Transverse colon (tissue), 4 donors: Measurements from ENCODE around the gene DCHS2. TPM values are rescaled to one million over a fixed set of nuclear protein-coding genes. Genes with fewer than 3 reads are reported as not detected.

Experiments used
- DNase-seq: peaks from one replicate; pipeline ENCODE4 v3.0.0-alpha.2; 2019
- H3K27ac ChIP-seq, 4 donors: fragments of 200-600 bp; sonication (generic); 2 replicates each; pipeline ENCODE4 v1.5.1; 2016 to 2018; ENCODE audit warnings: inconsistent platforms in 4 of 4
- H3K27me3 ChIP-seq: fragments of 200-600 bp; sonication (generic); 2 replicates; pipeline ENCODE4 v1.5.1; 2017; ENCODE audit warnings: inconsistent platforms
- H3K36me3 ChIP-seq, 4 donors: fragments of 200-600 bp; sonication (generic); 2 replicates each; pipeline ENCODE4 v1.5.1; 2017 to 2019; ENCODE audit warnings: inconsistent platforms in 4 of 4
- H3K4me1 ChIP-seq, 4 donors: fragments of 200-600 bp; sonication (generic); 2 replicates each; pipeline ENCODE4 v1.5.1; 2017 to 2020; ENCODE audit warnings: inconsistent platforms in 4 of 4
- H3K4me3 ChIP-seq, 4 donors: fragments of 200-600 bp; sonication (generic); 1 replicate in 1 of 4; 2 replicates in 3 of 4; pipeline versions ENCODE4 v1.5.1 to v1.6.1; 2017 to 2019; ENCODE audit warnings: inconsistent platforms in 4 of 4
- H3K9me3 ChIP-seq, 2 donors: fragments of 200-600 bp; sonication (generic); 2 replicates each; pipeline ENCODE4 v1.5.1; 2017 to 2019; ENCODE audit warnings: inconsistent platforms in 2 of 2
- EP300 ChIP-seq: sonication (generic); formaldehyde crosslinking; IDR thresholded peaks from one replicate; pipeline ENCODE4 v1.6.1; 2017; ENCODE audit warnings: antibody characterized with exemption, low read depth
- POLR2A ChIP-seq: fragments of 450-650 bp; IDR thresholded peaks from one replicate; pipeline ENCODE4 v1.6.1; 2016; ENCODE audit warnings: antibody characterized with exemption, mild to moderate bottlenecking, moderate library complexity
- POLR2AphosphoS5 ChIP-seq, 3 donors: sonication (generic); formaldehyde crosslinking; IDR thresholded peaks; one replicate each; pipeline ENCODE4 v1.6.1; 2016; ENCODE audit warnings: antibody characterized with exemption in 3 of 3
- WGBS, 2 donors: methylation state at CpG; one replicate each; pipeline ENCODE4 v1.1.5; 2018; ENCODE audit warnings: low coverage in 1 of 2; 5-methylcytosine and 5-hydroxymethylcytosine counted together
- in situ Hi-C, 4 donors: fragments of 200-750 bp; cut with MboI; loops; one replicate each; pipeline versions ENCODE4 v1.15.0 to v1.15.1; 2017; ENCODE audit warnings: low sequenced_read_pairs in 3 of 4, low pct_ligation_motif_present in 1 of 4, low pct_unique_long_range_greater_than_20kb in 1 of 4
- intact Hi-C: fragments of 100-400 bp; cut with DNase I; formaldehyde crosslinking; loops from one replicate; pipeline ENCODE4 v1.15.1; 2023; ENCODE audit warnings: low total_unique reads
- total RNA-seq, 4 donors: library from RNA; depleted of rRNA; stranded (reverse); fragments of >200 nt; gene quantifications; one replicate each; pipeline ENCODE4 v1.1.0, GENCODE V29; 2016
- TF ChIP-seq, protein P1 (sequence below), 5 experiments: fragments of 200-600 bp in 3 of 5; fragments of 450-650 bp in 2 of 5; sonication (generic) in 3 of 5; IDR thresholded peaks; 1 replicate in 2 of 5; 2 replicates in 3 of 5; pipeline ENCODE4 v1.5.1; 2016 to 2017; ENCODE audit warnings: antibody characterized with exemption in 5 of 5, inconsistent platforms in 3 of 5, mild to moderate bottlenecking in 2 of 5, moderate library complexity in 1 of 5

The DCHS2 gene
- total RNA-seq, 4 donors from 2014 or later: 0.60 to 20.6 (median 2.9) TPM

DNA sequence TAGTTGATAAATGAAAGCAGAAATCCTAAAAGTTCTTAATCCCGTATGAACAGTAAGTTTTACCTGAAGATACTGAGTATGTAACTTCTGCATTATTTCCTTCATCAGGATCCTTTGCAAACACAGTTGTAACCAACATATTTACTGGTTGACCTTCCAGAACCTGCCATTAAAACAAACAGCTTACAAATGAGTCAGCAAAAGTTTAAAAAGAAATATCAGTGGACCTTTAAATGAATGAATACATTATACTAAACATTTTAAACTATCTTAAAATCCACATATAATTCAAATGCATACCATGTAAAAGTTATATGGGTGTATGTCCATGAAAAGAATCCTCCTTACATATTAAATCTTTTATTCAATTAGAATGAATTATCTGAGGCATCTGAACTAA lies 163.6 kb downstream of the DCHS2 start:
- in situ Hi-C loops: no loop called here
- WGBS, 2 donors: 73 to 92% methylated on average over 1 of the region's 1 CpG

DNA sequence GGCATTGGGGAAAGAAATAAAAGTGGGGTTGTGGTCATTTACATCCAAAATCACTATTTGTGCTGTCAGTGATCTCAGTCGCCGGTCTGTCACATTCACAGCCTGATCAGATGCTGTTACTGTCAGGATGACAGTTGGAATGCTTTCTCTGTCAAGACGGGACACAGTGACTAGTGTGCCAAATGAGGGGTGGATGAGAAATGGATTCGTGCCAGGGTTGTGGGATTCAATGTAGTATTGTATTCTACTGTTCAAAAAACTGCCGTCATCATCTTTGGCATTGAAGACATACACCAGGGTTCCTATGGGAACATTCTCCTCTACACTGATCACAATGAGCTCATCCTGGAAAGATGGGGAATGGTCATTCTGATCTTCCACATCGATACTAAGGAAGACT lies 171.1 kb downstream of the DCHS2 start:
- Histone ChIP-seq H3K27ac (no peak overlapping the region), H3K4me3 (no peak overlapping the region), H3K4me1 (no peaks in the 10 kb centered on the region), H3K36me3 (no peaks in the 10 kb centered on the region), H3K9me3 (peaks cover 0 to 4% of the 10 kb centered on the region in 2 donors), H3K27me3 (no peaks in the 10 kb centered on the region)
- TF ChIP-seq EP300: no peak
- no peak for TF ChIP-seq POLR2AphosphoS5 (IDR thresholded peaks at IDR 0.05)
- no peak for TF ChIP-seq POLR2A
- TF ChIP-seq, protein P1, sequence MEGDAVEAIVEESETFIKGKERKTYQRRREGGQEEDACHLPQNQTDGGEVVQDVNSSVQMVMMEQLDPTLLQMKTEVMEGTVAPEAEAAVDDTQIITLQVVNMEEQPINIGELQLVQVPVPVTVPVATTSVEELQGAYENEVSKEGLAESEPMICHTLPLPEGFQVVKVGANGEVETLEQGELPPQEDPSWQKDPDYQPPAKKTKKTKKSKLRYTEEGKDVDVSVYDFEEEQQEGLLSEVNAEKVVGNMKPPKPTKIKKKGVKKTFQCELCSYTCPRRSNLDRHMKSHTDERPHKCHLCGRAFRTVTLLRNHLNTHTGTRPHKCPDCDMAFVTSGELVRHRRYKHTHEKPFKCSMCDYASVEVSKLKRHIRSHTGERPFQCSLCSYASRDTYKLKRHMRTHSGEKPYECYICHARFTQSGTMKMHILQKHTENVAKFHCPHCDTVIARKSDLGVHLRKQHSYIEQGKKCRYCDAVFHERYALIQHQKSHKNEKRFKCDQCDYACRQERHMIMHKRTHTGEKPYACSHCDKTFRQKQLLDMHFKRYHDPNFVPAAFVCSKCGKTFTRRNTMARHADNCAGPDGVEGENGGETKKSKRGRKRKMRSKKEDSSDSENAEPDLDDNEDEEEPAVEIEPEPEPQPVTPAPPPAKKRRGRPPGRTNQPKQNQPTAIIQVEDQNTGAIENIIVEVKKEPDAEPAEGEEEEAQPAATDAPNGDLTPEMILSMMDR (IDR thresholded peaks at IDR 0.05): no peak
- intact Hi-C loops (no loop called here), in situ Hi-C loops (loop anchor here in 1 of 4 donors (25.0 kb wide), 1 partner anchor 533 kb away; the partner anchor contains the start of gene SFRP2)
- DNase-seq: no peak
- WGBS, 2 donors: 60 to 66% methylated on average over 6 of the region's 6 CpGs

More for the DNA sequence above, 163.6 kb downstream of the DCHS2 start:
- intact Hi-C loops: no loop called here
- peaks cover 23% of the 10 kb centered on the region for H3K27me3 ChIP-seq
- no peak overlapping the region for H3K27ac ChIP-seq
- peaks cover 0 to 5% (median 2%) of the 10 kb centered on the region in 4 donors for H3K4me1 ChIP-seq
- DNase-seq: no peak
- H3K36me3 ChIP-seq: no peaks in the 10 kb centered on the region
- H3K4me3 ChIP-seq: no peak overlapping the region
- no peak for TF ChIP-seq POLR2AphosphoS5 (IDR thresholded peaks at IDR 0.05)
- no peak for TF ChIP-seq EP300
- TF ChIP-seq, protein P1 (IDR thresholded peaks at IDR 0.05): no peak
- TF ChIP-seq POLR2A: no peak
- H3K9me3 ChIP-seq: no peaks in the 10 kb centered on the region

DNA sequence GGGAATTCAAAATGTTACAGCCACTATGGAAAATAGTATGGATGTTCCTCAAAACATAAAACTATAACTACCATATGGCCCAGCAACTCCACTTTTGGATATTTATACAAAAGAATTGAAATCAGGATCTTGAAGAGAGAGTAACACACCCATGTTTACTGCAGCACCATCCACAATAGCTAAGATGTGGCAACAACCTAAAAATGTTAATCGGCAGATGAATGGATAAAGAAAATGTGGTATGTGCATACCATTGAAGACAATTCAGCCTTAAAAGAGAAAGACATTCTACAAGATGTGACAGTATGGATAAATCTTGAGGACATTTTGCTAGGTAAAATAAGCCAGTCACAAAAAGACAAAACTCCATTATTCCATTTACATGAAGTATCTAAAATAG lies 171.9 kb downstream of the DCHS2 start:
- intact Hi-C loops: no loop called here
- H3K4me1 ChIP-seq: no peaks in the 10 kb centered on the region

DNA sequence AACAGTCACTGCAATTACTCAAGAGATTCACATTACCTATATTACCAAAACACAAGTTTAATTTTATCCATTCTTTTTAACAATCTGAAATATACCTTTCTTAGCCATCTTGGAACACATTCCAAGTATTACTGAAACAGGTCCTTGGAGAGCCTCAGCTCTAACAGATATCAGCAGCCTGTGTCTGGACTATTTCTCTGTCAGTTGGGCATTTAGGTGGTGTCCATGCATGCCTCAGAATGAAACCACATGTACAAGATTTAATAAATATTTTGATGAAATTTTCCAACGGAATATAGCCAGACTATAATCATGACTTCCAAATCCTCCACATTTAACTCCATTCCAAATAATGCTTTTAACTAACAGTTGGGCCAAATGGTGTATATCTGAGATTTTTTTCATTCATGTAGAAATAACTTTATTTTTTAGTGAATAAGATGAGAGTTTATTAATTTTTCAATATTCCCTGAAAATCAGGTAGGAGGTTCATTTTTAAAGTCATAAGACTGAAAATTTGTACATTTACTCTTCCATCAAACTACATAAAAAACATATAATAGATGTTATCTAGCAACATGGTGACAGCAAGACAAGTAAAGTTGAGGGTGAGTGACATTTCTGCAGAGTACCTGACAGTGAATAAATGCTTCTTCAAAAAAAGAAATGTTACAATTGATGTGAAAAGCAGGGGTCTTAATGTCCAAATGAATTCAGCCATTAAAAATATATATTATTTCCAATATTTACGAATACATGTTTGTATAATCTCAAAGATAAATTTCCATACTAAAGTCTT lies 174.2 kb downstream of the DCHS2 start:
- H3K27me3 ChIP-seq: no peaks in the 10 kb centered on the region
- intact Hi-C loops: no loop called here
- no peak for DNase-seq
- WGBS, 2 donors: 62 to 78% methylated on average over 2 of the region's 2 CpGs
- TF ChIP-seq POLR2AphosphoS5 (IDR thresholded peaks at IDR 0.05) (no peak), POLR2A (no peak), EP300 (no peak)
- TF ChIP-seq, protein P1 (IDR thresholded peaks at IDR 0.05): no peak
- H3K9me3 ChIP-seq: peaks cover 0 to 4% of the 10 kb centered on the region in 2 donors
- H3K36me3 ChIP-seq: no peaks in the 10 kb centered on the region
- in situ Hi-C loops: loop anchor here in 1 of 4 donors (25.0 kb wide), 1 partner anchor 530 kb away; the partner anchor contains the start of gene SFRP2
- H3K27ac ChIP-seq: no peak overlapping the region
- H3K4me1 ChIP-seq: no peaks in the 10 kb centered on the region
- H3K4me3 ChIP-seq: no peak overlapping the region

More for the DNA sequence above, 171.9 kb downstream of the DCHS2 start:
- in situ Hi-C loops: loop anchor here in 1 of 4 donors (25.0 kb wide), 1 partner anchor 532 kb away; the partner anchor contains the start of gene SFRP2
- WGBS, 2 donors: 96 to 100% methylated on average over 1 of the region's 1 CpG
- DNase-seq: no peak
- no peak overlapping the region for H3K27ac ChIP-seq
- H3K4me3 ChIP-seq: no peak overlapping the region
- no peaks in the 10 kb centered on the region for H3K27me3 ChIP-seq
- peaks cover 0 to 4% of the 10 kb centered on the region in 2 donors for H3K9me3 ChIP-seq
- TF ChIP-seq EP300: no peak
- TF ChIP-seq, protein P1 (IDR thresholded peaks at IDR 0.05): no peak
- no peak for TF ChIP-seq POLR2AphosphoS5 (IDR thresholded peaks at IDR 0.05)
- no peak for TF ChIP-seq POLR2A
- no peaks in the 10 kb centered on the region for H3K36me3 ChIP-seq
